Neural crest cell (in vitro differentiated cells): ENCODE data around the gene RHOJ. TPM values are rescaled to one million over a fixed set of nuclear protein-coding genes. Genes with fewer than 3 reads are reported as not detected.
A peak's percentile ranks its signal among the peaks of the same experiment; 100 is the strongest.

ENCODE experiments used
- DNase-seq: peaks from one replicate; pipeline ENCODE4 v3.0.0; 2021; ENCODE audit warnings: low read depth, mixed read lengths, low spot score
- H3K27ac Mint-ChIP-seq: one replicate; pipeline ENCODE4 v1.8.0; 2021; ENCODE audit warnings: mild to moderate bottlenecking, mixed read lengths; ENCODE audit not compliant: unreplicated experiment
- H3K27me3 Mint-ChIP-seq: 2 replicates; pipeline ENCODE4 v1.8.0; 2021; ENCODE audit warnings: low read depth, mild to moderate bottlenecking, mixed read lengths
- H3K36me3 Mint-ChIP-seq: 2 replicates; pipeline ENCODE4 v1.8.0; 2021; ENCODE audit warnings: low read depth, mild to moderate bottlenecking, mixed read lengths
- H3K4me1 Mint-ChIP-seq: 2 replicates; pipeline ENCODE4 v1.8.0; 2021; ENCODE audit warnings: mixed read lengths
- H3K4me3 Mint-ChIP-seq: one replicate; pipeline ENCODE4 v1.8.0; 2021; ENCODE audit warnings: mild to moderate bottlenecking, mixed read lengths
- H3K9me3 Mint-ChIP-seq: 2 replicates; pipeline ENCODE4 v1.8.0; 2021; ENCODE audit warnings: mixed read lengths
- total RNA-seq: library from RNA; stranded (reverse); gene quantifications from 2 replicates; pipeline ENCODE4 v1.2.1, GENCODE V29; 2021
- TF ChIP-seq, protein P1 (sequence below): fragments of 200-600 bp; sonication (generic); conservative IDR thresholded peaks from 2 replicates; pipeline ENCODE4 v1.5.0; 2021; ENCODE audit warnings: antibody characterized with exemption, mild to moderate bottlenecking

RHOJ gene
- total RNA-seq, 1 donor from 2014 or later, result 34.6 TPM

DNA sequence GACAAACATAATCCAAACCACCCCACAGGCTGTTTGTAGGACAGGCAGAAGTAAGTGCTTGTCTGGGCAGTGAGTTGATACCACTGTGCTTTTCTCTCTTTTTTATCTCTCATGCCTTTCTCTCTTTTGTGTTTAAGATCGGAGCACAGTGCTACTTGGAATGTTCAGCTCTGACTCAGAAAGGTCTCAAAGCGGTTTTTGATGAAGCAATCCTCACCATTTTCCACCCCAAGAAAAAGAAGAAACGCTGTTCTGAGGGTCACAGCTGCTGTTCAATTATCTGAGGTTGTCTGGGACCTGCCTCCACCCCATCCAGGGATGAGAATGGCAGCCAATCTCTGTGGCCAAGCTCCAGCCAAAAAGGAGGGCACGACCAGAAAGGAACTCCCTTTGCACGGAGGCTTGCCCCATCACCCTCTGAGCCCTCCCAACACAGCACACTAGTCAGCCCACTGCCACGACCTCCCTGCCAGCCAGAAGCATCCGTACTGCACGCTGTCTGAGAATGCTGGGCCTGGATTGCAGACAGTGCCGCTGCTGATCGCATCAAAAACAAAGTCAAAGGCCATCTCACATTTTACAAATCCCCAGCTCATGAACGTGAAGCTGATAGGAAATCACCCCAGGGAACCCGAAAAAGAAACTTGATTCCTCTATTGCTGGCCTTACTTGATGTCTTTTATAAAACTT lies 86.6 kb downstream of the RHOJ start:
- H3K27me3 Mint-ChIP-seq, result no peaks in the 10 kb centered on the region
- H3K27ac Mint-ChIP-seq, result peak overlapping the region; percentile 27
- TF ChIP-seq, protein P1, sequence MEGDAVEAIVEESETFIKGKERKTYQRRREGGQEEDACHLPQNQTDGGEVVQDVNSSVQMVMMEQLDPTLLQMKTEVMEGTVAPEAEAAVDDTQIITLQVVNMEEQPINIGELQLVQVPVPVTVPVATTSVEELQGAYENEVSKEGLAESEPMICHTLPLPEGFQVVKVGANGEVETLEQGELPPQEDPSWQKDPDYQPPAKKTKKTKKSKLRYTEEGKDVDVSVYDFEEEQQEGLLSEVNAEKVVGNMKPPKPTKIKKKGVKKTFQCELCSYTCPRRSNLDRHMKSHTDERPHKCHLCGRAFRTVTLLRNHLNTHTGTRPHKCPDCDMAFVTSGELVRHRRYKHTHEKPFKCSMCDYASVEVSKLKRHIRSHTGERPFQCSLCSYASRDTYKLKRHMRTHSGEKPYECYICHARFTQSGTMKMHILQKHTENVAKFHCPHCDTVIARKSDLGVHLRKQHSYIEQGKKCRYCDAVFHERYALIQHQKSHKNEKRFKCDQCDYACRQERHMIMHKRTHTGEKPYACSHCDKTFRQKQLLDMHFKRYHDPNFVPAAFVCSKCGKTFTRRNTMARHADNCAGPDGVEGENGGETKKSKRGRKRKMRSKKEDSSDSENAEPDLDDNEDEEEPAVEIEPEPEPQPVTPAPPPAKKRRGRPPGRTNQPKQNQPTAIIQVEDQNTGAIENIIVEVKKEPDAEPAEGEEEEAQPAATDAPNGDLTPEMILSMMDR, result no peak
- peaks cover 25% of the 10 kb centered on the region for H3K36me3 Mint-ChIP-seq
- H3K9me3 Mint-ChIP-seq, result peaks cover 8% of the 10 kb centered on the region
- H3K4me3 Mint-ChIP-seq, result no peak overlapping the region
- peaks cover 8% of the 10 kb centered on the region for H3K4me1 Mint-ChIP-seq
- DNase-seq, result no peak

DNA sequence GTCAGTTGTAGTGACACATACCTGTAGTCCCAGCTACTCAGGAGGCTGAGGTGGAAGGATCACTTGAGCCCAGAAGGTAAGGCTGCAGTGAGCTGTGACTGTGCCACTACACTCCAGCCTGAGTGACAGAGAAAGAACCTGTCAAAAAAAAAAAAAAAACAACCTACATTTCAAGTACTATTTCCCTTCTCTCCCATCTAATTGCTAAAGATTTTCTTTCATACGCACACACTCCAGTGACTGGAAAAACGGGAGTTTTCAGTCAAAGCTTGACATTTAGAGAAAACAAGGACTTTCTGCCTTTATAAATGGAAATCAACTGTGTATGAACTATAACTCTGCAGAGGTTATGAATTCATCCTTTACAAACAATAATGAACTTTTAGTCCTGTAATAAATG lies 88.6 kb downstream of the RHOJ start:
- peaks cover 8% of the 10 kb centered on the region for H3K4me1 Mint-ChIP-seq
- H3K4me3 Mint-ChIP-seq, result no peak overlapping the region
- H3K27me3 Mint-ChIP-seq, result no peaks in the 10 kb centered on the region
- H3K27ac Mint-ChIP-seq, result no peak overlapping the region
- peaks cover 13% of the 10 kb centered on the region for H3K9me3 Mint-ChIP-seq
- H3K36me3 Mint-ChIP-seq, result peaks cover 25% of the 10 kb centered on the region
- no peak for DNase-seq
- TF ChIP-seq, protein P1, result no peak

DNA sequence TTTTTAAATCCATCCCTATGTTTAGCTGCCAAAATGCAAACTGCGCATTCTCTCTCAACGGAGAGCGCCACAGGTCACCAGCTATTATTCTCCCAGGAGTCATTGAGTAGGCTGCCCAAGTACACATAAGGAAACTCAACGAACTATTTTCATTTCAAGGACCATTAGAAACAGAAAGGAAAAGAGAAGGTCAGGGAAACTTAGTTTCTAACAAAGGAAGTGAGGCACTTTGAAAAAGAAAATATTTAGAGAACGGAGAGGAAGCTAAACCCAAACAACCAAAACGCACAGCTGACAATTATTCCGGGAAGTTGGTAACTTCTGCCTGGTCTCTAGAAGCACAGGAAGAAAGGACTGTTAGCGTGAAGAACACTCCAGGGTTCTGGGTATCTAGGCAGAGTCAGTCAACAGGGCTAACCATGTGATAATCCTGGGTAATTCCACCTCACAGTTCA lies 91.0 kb downstream of the RHOJ start:
- Mint-ChIP-seq H3K4me3 (no peak overlapping the region), H3K4me1 (peaks cover 8% of the 10 kb centered on the region), H3K27ac (no peak overlapping the region), H3K9me3 (peaks cover 13% of the 10 kb centered on the region), H3K27me3 (no peaks in the 10 kb centered on the region), H3K36me3 (peaks cover 25% of the 10 kb centered on the region)
- TF ChIP-seq, protein P1, result no peak
- DNase-seq, result no peak

DNA sequence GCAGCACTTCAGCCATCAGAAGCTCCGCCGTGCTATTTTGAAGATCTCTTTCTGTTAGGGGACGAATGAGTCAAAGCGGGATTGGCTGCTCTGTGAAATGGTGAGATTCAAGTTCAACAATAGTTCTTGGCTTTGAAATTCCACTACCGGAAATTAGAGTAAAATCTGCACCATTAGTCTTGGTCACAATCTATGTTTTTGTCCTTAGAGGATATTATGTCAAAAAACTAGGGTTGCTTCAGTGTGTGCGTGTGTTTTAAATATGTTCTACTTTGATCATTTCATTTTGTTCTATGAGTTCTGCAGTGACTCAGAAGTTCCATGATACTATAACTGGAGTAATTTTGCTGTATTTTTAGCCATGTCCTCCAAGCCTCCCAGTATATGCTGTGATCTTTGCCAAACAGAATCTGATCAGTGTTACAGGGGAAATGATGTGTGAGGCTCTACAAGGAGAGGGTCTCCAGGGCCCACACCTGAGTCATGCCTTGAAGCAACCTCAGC lies 91.9 kb downstream of the RHOJ start:
- TF ChIP-seq, protein P1, result no peak
- H3K4me3 Mint-ChIP-seq, result no peak overlapping the region
- no peak overlapping the region for H3K27ac Mint-ChIP-seq
- peaks cover 3% of the 10 kb centered on the region for H3K4me1 Mint-ChIP-seq
- no peaks in the 10 kb centered on the region for H3K27me3 Mint-ChIP-seq
- peaks cover 23% of the 10 kb centered on the region for H3K36me3 Mint-ChIP-seq
- no peak for DNase-seq
- peaks cover 13% of the 10 kb centered on the region for H3K9me3 Mint-ChIP-seq

DNA sequence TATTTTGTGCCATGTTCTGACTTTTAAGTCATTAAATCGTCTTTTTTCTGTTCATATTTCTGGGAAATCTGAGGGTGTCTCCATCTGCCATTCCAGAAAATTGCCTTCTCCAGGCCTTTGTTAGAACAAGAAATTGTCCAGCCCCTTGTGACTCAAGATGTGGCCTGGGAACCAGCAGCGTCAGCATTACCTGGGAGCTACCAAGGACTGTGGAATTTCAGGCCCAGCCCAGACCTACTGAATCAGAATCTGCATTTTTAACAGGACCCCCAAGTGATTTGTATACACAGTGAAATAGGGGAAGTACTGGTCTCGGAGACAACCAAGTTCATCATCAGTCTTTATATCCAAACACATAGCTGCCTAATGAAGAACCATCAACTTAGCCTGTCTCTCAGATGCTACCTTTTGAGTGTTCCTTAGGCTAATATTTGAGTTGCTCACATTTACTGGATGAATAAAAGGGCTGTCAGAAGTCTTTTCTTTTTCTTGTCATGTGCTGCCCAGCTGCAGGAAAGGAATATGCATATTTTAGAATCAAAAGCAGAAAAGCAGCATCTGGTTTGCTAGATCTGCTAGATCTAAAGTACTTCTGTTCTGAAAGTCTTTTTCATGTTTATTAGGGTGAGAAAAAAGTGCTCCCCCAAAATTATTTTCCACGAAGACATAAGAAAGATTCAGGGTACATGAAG lies 93.3 kb downstream of the RHOJ start:
- H3K4me3 Mint-ChIP-seq, result no peak overlapping the region
- H3K36me3 Mint-ChIP-seq, result peaks cover 18% of the 10 kb centered on the region
- H3K4me1 Mint-ChIP-seq, result no peaks in the 10 kb centered on the region
- no peaks in the 10 kb centered on the region for H3K27me3 Mint-ChIP-seq
- no peak overlapping the region for H3K27ac Mint-ChIP-seq
- H3K9me3 Mint-ChIP-seq, result peaks cover 13% of the 10 kb centered on the region
- DNase-seq, result no peak
- TF ChIP-seq, protein P1, result no peak
